Activated CD4-positive, alpha-beta T cell treated with anti-CD3 and anti-CD28 coated beads, Interleukin-2, Interleukin-6, amounts not matched to agents 100 ng/mL and 50 ng/mL, durations not matched to agents 16 hours and 8 hours (primary cell): ENCODE results near the gene VCX3A.
A peak's percentile ranks its signal among the peaks of the same experiment; 100 is the strongest.
"Not testable (repeated sequence)": the region's sequence is repeated elsewhere in the genome, so short reads cannot be mapped to it uniquely, and the experiment has no call there.

ENCODE experiments used
- DNase-seq: peaks from one replicate; pipeline ENCODE4 v3.0.0-alpha.2; 2020

The VCX3A gene

GRCh38 chrX:6535018-6535417 lies at the start of gene VCX3A:
Gene VCX3A, minus strand, starts transcription at chrX:6535118. Its CDS starts 621 bp downstream, at chrX:6534497.
- DNase-seq, result not testable (repeated sequence)

GRCh38 chrX:6574762-6575161 lies 39.8 kb upstream of the VCX3A start:
- peak; percentile 1 for DNase-seq

- DNase-seq, result no peak
Measured at GRCh38 chrX:6568031-6568430, 33.1 kb upstream of the VCX3A start.

GRCh38 chrX:6558979-6559378 lies 24.1 kb upstream of the VCX3A start:
- no peak for DNase-seq

- DNase-seq, result no peak
Measured at GRCh38 chrX:6557690-6558089, 22.8 kb upstream of the VCX3A start.

GRCh38 chrX:6550999-6551398 lies 16.1 kb upstream of the VCX3A start:
- DNase-seq, result no peak

- no peak for DNase-seq
Measured at GRCh38 chrX:6545712-6546111, 10.8 kb upstream of the VCX3A start.

- no peak for DNase-seq
Measured at GRCh38 chrX:6526564-6527136, 8.3 kb downstream of the VCX3A start.

GRCh38 chrX:6517376-6517775 lies 17.5 kb downstream of the VCX3A start:
- no peak for DNase-seq

- DNase-seq, result no peak
Measured at GRCh38 chrX:6506444-6506843, 28.5 kb downstream of the VCX3A start.

GRCh38 chrX:6505960-6506359 lies 29.0 kb downstream of the VCX3A start:
- no peak for DNase-seq

GRCh38 chrX:6500719-6501118 lies 34.2 kb downstream of the VCX3A start:
- DNase-seq, result no peak

- DNase-seq, result no peak
Measured at GRCh38 chrX:6498324-6498723, 36.6 kb downstream of the VCX3A start.
